GM12873 (cell line): ENCODE results near the gene TMEM117.
A peak's percentile ranks its signal among the peaks of the same experiment; 100 is the strongest.

Experiments used
- CTCF ChIP-seq: IDR thresholded peaks from 2 replicates; pipeline ENCODE4 v1.5.1; 2012; ENCODE audit warnings: low read depth, mild to moderate bottlenecking, moderate library complexity, low read length, control low read depth; ENCODE audit not compliant: insufficient read depth; ENCODE audit errors: missing control alignments

TMEM117 gene

GRCh38 chr12:43882578-43883178 lies 46.8 kb downstream of the TMEM117 start:
- peak; percentile 82 for TF ChIP-seq CTCF

DNA sequence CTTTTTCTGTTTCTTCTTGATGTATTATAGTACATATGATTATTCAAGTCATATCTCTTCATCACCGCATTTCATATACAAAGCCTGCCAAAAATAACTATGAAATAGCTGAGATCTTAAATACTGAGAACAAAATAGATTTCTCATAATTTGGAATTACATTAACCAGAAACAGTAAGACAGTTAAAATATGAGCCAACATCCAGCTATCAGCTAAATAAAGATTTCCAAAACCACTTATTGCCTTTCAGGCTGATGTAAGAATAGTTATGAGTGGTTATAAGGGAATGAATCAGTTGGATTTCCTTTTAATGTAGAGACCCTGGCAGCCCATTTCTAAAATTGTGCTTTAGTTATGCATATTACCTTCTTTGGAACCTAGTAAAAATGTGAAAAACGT lies 47.4 kb downstream of the TMEM117 start:
- TF ChIP-seq CTCF: no peak

DNA sequence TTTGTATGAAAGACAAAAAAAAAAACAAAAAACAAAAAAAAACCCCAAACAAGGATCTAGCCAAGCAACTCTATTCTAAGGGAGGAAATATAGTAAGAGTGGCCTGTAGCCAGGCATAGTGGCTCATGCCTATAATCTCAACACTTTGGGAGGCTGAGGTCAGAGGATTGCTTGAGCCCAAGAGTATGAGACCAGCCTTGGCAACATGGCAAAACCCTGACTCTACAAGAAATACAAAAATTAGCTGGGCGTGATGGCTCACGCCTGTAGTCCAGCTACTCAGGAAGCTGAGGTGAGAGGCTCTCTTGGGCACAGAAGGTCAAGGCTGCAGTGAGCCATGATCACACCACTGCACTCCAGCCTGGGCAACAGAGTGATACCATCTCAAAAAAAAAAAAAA lies 47.9 kb downstream of the TMEM117 start:
- TF ChIP-seq CTCF: no peak

- TF ChIP-seq CTCF: no peak
These were observed 49.0 kb downstream of the TMEM117 start for GRCh38 chr12:43884683-43885410.

GRCh38 chr12:43887397-43887796 lies 51.5 kb downstream of the TMEM117 start:
- no peak for TF ChIP-seq CTCF

DNA sequence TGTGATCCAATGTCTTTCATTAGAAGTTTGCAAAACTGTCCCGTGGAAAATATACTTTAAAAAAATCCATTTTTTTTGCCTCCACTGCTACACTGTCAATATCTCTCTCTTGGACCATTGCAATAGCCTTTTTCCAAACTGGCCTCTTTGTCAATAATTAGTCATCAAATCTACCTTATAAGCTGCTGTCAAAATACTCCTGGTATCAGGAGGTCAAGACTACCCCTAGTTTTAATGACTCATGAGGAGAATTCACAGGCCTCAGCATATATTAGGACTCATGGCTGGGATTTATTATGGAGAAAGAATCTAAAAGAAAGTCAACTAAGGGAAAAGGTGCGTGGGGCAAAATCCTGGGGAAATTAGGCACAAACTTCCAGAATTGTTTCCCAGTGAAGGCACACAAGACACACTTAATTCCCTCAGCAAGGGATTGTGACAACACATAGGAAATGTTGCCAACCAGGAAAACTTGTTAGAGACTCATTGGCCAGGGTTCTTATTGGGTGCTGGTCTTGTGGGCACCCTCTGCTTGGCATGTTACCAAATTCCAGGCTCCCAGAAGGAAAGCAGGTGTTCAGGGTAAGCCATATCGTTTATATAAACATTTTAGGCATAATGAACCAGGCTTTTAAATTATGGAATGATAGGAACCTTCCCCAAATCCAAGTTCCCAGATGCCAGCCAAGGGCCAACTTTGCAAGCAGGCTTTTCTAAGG lies 56.1 kb downstream of the TMEM117 start:
- TF ChIP-seq CTCF: no peak

- TF ChIP-seq CTCF: no peak
These were observed 57.8 kb downstream of the TMEM117 start for GRCh38 chr12:43893670-43894069.
